Keratinocyte (primary cell): ENCODE measurements around the gene PPP1R16B. TPM values are rescaled to one million over a fixed set of nuclear protein-coding genes. Genes with fewer than 3 reads are reported as not detected.
"Not testable (repeated sequence)": the region's sequence is repeated elsewhere in the genome, so short reads cannot be mapped to it uniquely, and the experiment has no call there.

ENCODE experiments used
- DNase-seq: peaks from one replicate; pipeline ENCODE4 v3.0.0-alpha.2; 2011; ENCODE audit warnings: low read depth, missing footprints, low spot score
- FAIRE-seq: peaks from 2 replicates; lab custom pipeline; 2011; peaks lifted over from hg19 to GRCh38; lab: Jason Lieb, UNC
- H2AFZ ChIP-seq: 2 replicates; pipeline ENCODE4 v1.6.0; 2012; ENCODE audit warnings: low read length, control low read depth, inconsistent platforms; ENCODE audit not compliant: control insufficient read depth
- H3K27ac ChIP-seq: 2 replicates; pipeline ENCODE4 v1.5.1; 2011; ENCODE audit warnings: low read length; ENCODE audit not compliant: control insufficient read depth, insufficient read depth
- H3K27me3 ChIP-seq: 3 replicates; pipeline ENCODE4 v1.6.0; 2011; ENCODE audit warnings: low read length; ENCODE audit not compliant: control insufficient read depth, insufficient read depth; ENCODE audit errors: extremely low read depth
- H3K36me3 ChIP-seq, 2 experiments: 2 replicates in 1 of 2; 3 replicates in 1 of 2; pipeline ENCODE4 v1.5.1; 2011; ENCODE audit warnings: low read length in 2 of 2, mild to moderate bottlenecking in 1 of 2; ENCODE audit not compliant: control insufficient read depth in 2 of 2, insufficient read depth in 2 of 2; ENCODE audit errors: extremely low read depth in 1 of 2
- H3K4me1 ChIP-seq: 3 replicates; pipeline ENCODE4 v1.5.1; 2011; ENCODE audit warnings: low read length; ENCODE audit not compliant: control insufficient read depth, insufficient read depth; ENCODE audit errors: extremely low read depth
- H3K4me2 ChIP-seq: 3 replicates; pipeline ENCODE4 v1.6.0; 2011; ENCODE audit warnings: low read depth, low read length; ENCODE audit not compliant: control insufficient read depth, insufficient read depth; ENCODE audit errors: extremely low read depth
- H3K4me3 ChIP-seq, 3 experiments: fragments of 200-600 bp in 1 of 3; sonication (generic) in 1 of 3; 2 replicates in 2 of 3; 3 replicates in 1 of 3; pipeline ENCODE4 v1.5.1; 2011 to 2016; ENCODE audit warnings: low read length in 3 of 3, mild to moderate bottlenecking in 3 of 3, control low read depth in 2 of 3, inconsistent platforms in 1 of 3, low read depth in 1 of 3, mixed read lengths in 1 of 3, mixed run types in 1 of 3, moderate library complexity in 1 of 3; ENCODE audit not compliant: control insufficient read depth in 2 of 3, insufficient read depth in 2 of 3; ENCODE audit errors: extremely low read depth in 1 of 3
- H3K79me2 ChIP-seq: 2 replicates; pipeline ENCODE4 v1.6.0; 2012; ENCODE audit warnings: low read length; ENCODE audit not compliant: control insufficient read depth, insufficient read depth
- H3K9ac ChIP-seq: 3 replicates; pipeline ENCODE4 v1.6.0; 2011; ENCODE audit warnings: low read length; ENCODE audit not compliant: control insufficient read depth, insufficient read depth; ENCODE audit errors: extremely low read depth
- H3K9me1 ChIP-seq: 3 replicates; pipeline ENCODE4 v1.6.0; 2011; ENCODE audit warnings: low read length; ENCODE audit not compliant: control insufficient read depth, insufficient read depth; ENCODE audit errors: extremely low read depth
- H3K9me3 ChIP-seq: 2 replicates; pipeline ENCODE4 v1.5.1; 2012; ENCODE audit warnings: low read depth, low read length; ENCODE audit not compliant: control insufficient read depth
- H4K20me1 ChIP-seq: 3 replicates; pipeline ENCODE4 v1.6.0; 2011; ENCODE audit warnings: low read length; ENCODE audit not compliant: control insufficient read depth, insufficient read depth; ENCODE audit errors: extremely low read depth
- EZH2 ChIP-seq: IDR thresholded peaks from one replicate; pipeline ENCODE4 v1.6.1; 2012; ENCODE audit warnings: inconsistent platforms, mild to moderate bottlenecking, low read length, moderate library complexity
- dilution Hi-C: fragments of 300-500 bp; cut with MboI; formaldehyde crosslinking; loops from one replicate; pipeline ENCODE4 v1.7.0; 2020; ENCODE audit warnings: low sequenced_read_pairs; ENCODE audit not compliant: extremely low pct_ligation_motif_present
- polyA plus RNA-seq, 5 experiments: library from polyadenylated mRNA; depleted of rRNA in 3 of 5; stranded (reverse) in 3 of 5; stranded (forward) in 1 of 5; unstranded in 1 of 5; fragments of >200 nt; gene quantifications; 1 replicate in 1 of 5; 2 replicates in 3 of 5; 3 replicates in 1 of 5; pipeline versions ENCODE4 v1.2.1 to v1.2.3, GENCODE V29; 2011 to 2012; ENCODE audit warnings: missing spikeins in 2 of 5, low read depth in 1 of 5, low replicate concordance in 1 of 5
- TF ChIP-seq, protein P1 (sequence below), 3 experiments: IDR thresholded peaks in 1 of 3; conservative IDR thresholded peaks in 1 of 3; optimal IDR thresholded peaks in 1 of 3; 2 replicates in 2 of 3; 3 replicates in 1 of 3; pipeline versions ENCODE3 to v1.5.1; 2011; ENCODE audit warnings: low read length in 3 of 3, mild to moderate bottlenecking in 3 of 3, moderate library complexity in 2 of 3, control low read depth in 1 of 3, inconsistent platforms in 1 of 3; ENCODE audit not compliant: insufficient read depth in 2 of 3; ENCODE audit errors: extremely low read depth in 1 of 3

The PPP1R16B gene
- polyA plus RNA-seq, 1 donor (not counting 4 experiments of a cell fraction or from before 2014, with no cell fraction given), result not detected

DNA sequence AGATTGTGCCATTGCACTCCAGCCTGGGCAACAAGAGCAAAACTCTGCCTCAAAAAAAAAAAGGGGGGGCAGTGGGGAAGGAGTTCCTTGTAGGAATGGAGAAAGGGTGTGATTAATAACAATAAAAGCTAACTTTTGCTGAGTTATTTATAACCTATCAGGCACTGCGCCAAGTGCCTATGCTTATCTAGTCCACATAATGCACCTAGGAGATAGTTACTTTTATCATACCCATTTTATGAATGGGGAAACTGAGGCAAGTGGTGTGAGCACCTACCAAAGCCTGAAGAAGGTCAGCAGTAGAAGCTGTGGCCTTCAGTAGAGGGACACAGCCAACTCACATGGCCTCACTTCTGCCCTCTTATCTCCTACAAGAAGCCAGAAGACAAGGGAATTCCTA is 13.6 kb upstream of the PPP1R16B start:
- no peak overlapping the region for H2AFZ ChIP-seq
- no peak overlapping the region for H3K4me3 ChIP-seq
- H3K27ac ChIP-seq, result no peak overlapping the region
- no peak overlapping the region for H3K9ac ChIP-seq
- dilution Hi-C loops, result no loop called here
- H3K4me2 ChIP-seq, result no peak overlapping the region
- no peaks in the 10 kb centered on the region for H3K79me2 ChIP-seq
- H3K9me3 ChIP-seq, result no peaks in the 10 kb centered on the region
- TF ChIP-seq, protein P1, sequence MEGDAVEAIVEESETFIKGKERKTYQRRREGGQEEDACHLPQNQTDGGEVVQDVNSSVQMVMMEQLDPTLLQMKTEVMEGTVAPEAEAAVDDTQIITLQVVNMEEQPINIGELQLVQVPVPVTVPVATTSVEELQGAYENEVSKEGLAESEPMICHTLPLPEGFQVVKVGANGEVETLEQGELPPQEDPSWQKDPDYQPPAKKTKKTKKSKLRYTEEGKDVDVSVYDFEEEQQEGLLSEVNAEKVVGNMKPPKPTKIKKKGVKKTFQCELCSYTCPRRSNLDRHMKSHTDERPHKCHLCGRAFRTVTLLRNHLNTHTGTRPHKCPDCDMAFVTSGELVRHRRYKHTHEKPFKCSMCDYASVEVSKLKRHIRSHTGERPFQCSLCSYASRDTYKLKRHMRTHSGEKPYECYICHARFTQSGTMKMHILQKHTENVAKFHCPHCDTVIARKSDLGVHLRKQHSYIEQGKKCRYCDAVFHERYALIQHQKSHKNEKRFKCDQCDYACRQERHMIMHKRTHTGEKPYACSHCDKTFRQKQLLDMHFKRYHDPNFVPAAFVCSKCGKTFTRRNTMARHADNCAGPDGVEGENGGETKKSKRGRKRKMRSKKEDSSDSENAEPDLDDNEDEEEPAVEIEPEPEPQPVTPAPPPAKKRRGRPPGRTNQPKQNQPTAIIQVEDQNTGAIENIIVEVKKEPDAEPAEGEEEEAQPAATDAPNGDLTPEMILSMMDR (optimal IDR thresholded peaks at IDR 0.05 in 1 of 3, IDR thresholded peaks at IDR 0.05 in 1 of 3, conservative IDR thresholded peaks at IDR 0.05 in 1 of 3; ENCODE audit: extremely low read depth in 1 of 3, insufficient read depth in 2 of 3, low read length in 3 of 3), result no peak
- no peak for TF ChIP-seq EZH2
- H3K9me1 ChIP-seq, result no peaks in the 10 kb centered on the region
- DNase-seq (no peak), FAIRE-seq (no peak)
- no peaks in the 10 kb centered on the region for H3K27me3 ChIP-seq
- peaks cover 7% of the 10 kb centered on the region for H3K4me1 ChIP-seq
- no peaks in the 10 kb centered on the region for H3K36me3 ChIP-seq
- no peaks in the 10 kb centered on the region for H4K20me1 ChIP-seq

- H3K27ac ChIP-seq, H3K36me3 ChIP-seq, H2AFZ ChIP-seq, H3K27me3 ChIP-seq, H3K79me2 ChIP-seq, H3K4me2 ChIP-seq, H3K4me3 ChIP-seq, FAIRE-seq, DNase-seq, H3K4me1 ChIP-seq, H3K9ac ChIP-seq, H4K20me1 ChIP-seq, H3K9me3 ChIP-seq, H3K9me1 ChIP-seq, dilution Hi-C loops: not testable (repeated sequence)
Measured at GRCh38 chr20:38794057-38794456, 11.4 kb upstream of the PPP1R16B start.

- no peaks in the 10 kb centered on the region for H3K79me2 ChIP-seq
- H3K4me2 ChIP-seq, result no peak overlapping the region
- no peak overlapping the region for H3K4me3 ChIP-seq
- no peaks in the 10 kb centered on the region for H3K36me3 ChIP-seq
- H2AFZ ChIP-seq, result no peak overlapping the region
- no peaks in the 10 kb centered on the region for H3K27me3 ChIP-seq
- no peaks in the 10 kb centered on the region for H3K9me3 ChIP-seq
- TF ChIP-seq, protein P1 (optimal IDR thresholded peaks at IDR 0.05 in 1 of 3, IDR thresholded peaks at IDR 0.05 in 1 of 3, conservative IDR thresholded peaks at IDR 0.05 in 1 of 3; ENCODE audit: extremely low read depth in 1 of 3, insufficient read depth in 2 of 3, low read length in 3 of 3), result no peak
- no peak for TF ChIP-seq EZH2
- H3K9me1 ChIP-seq, result no peaks in the 10 kb centered on the region
- H3K27ac ChIP-seq, result no peak overlapping the region
- no peaks in the 10 kb centered on the region for H3K4me1 ChIP-seq
- H3K9ac ChIP-seq, result no peak overlapping the region
- FAIRE-seq (no peak), DNase-seq (no peak)
- dilution Hi-C loops, result no loop called here
- H4K20me1 ChIP-seq, result no peaks in the 10 kb centered on the region
Measured at GRCh38 chr20:38798266-38798665, 7.2 kb upstream of the PPP1R16B start.
